Tibial artery (tissue), 4 donors: ENCODE measurements around the gene CRYM.

Experiments used
- DNase-seq, 2 donors: peaks; one replicate each; pipeline ENCODE4 v3.0.0-alpha.2; 2019
- H3K27ac ChIP-seq, 2 donors: fragments of 200-600 bp; sonication (generic) in 1 of 2; 1 replicate in 1 of 2; 2 replicates in 1 of 2; pipeline ENCODE4 v1.5.1; 2018 to 2019; ENCODE audit warnings: mild to moderate bottlenecking in 1 of 2
- H3K27me3 ChIP-seq, 2 donors: fragments of 200-600 bp; sonication (generic) in 1 of 2; one replicate each; pipeline versions ENCODE4 v1.5.1 to v1.6.0; 2016 to 2019
- H3K36me3 ChIP-seq, 3 donors: fragments of 200-600 bp; sonication (generic) in 2 of 3; one replicate each; pipeline ENCODE4 v1.5.1; 2016 to 2019; ENCODE audit warnings: mild to moderate bottlenecking in 2 of 3
- H3K4me1 ChIP-seq, 4 donors: fragments of 200-600 bp; sonication (generic) in 2 of 4; 1 replicate in 3 of 4; 2 replicates in 1 of 4; pipeline ENCODE4 v1.5.1; 2016 to 2019
- H3K4me3 ChIP-seq, 2 donors: fragments of 200-600 bp; sonication (generic) in 1 of 2; 1 replicate in 1 of 2; 2 replicates in 1 of 2; pipeline ENCODE4 v1.5.1; 2018 to 2019; ENCODE audit warnings: mild to moderate bottlenecking in 2 of 2
- H3K9me3 ChIP-seq, 3 donors: fragments of 200-600 bp; sonication (generic) in 1 of 3; one replicate each; pipeline ENCODE4 v1.5.1; 2016 to 2019
- CTCF ChIP-seq, 2 experiments: fragments of 200-600 bp in 1 of 2; fragments of 450-650 bp in 1 of 2; IDR thresholded peaks; one replicate each; pipeline ENCODE4 v1.5.1; 2017 to 2019; ENCODE audit warnings: antibody characterized with exemption in 2 of 2, mild to moderate bottlenecking in 1 of 2, moderate library complexity in 1 of 2
- intact Hi-C: fragments of 100-400 bp; cut with DNase I; formaldehyde crosslinking; loops from one replicate; pipeline ENCODE4 v1.15.0; 2023; ENCODE audit warnings: low total_unique reads

CRYM gene

GRCh38 chr16:21233521-21234150 is 44.5 kb downstream of the CRYM start, which contains the start of gene ANKS4B:
TSS of gene ANKS4B (plus strand) at chr16:21233699. CDS start at chr16:21233738, 39 bp downstream.
- Histone ChIP-seq H3K4me1 (no peaks in the 10 kb centered on the region), H3K27me3 (peaks cover 0 to 6% of the 10 kb centered on the region in 2 donors), H3K27ac (no peak within 1 kb of the TSS), H3K4me3 (no peak within 1 kb of the TSS), H3K36me3 (no peaks in the 10 kb centered on the region), H3K9me3 (no peaks in the 10 kb centered on the region)
- DNase-seq = no peak
- intact Hi-C loops = no loop called here
- no peak for TF ChIP-seq CTCF (IDR thresholded peaks at IDR 0.05)

- Histone ChIP-seq H3K27ac (no peak overlapping the region), H3K4me3 (no peak overlapping the region), H3K4me1 (no peaks in the 10 kb centered on the region), H3K27me3 (peaks cover 0 to 7% of the 10 kb centered on the region in 2 donors), H3K36me3 (no peaks in the 10 kb centered on the region), H3K9me3 (no peaks in the 10 kb centered on the region)
- intact Hi-C loops = no loop called here
- no peak for DNase-seq
- TF ChIP-seq CTCF (IDR thresholded peaks at IDR 0.05) = no peak
Observed at GRCh38 chr16:21233045-21233520, 45.0 kb downstream of the CRYM start.

GRCh38 chr16:21228361-21228872 is 49.7 kb downstream of the CRYM start:
- peaks cover 0 to 14% of the 10 kb centered on the region in 2 donors for H3K27me3 ChIP-seq
- TF ChIP-seq CTCF (IDR thresholded peaks at IDR 0.05) = no peak
- no peak for DNase-seq
- no peaks in the 10 kb centered on the region for H3K9me3 ChIP-seq
- H3K4me1 ChIP-seq = no peaks in the 10 kb centered on the region
- no peaks in the 10 kb centered on the region for H3K36me3 ChIP-seq
- intact Hi-C loops = no loop called here
- no peak overlapping the region for H3K4me3 ChIP-seq
- H3K27ac ChIP-seq = no peak overlapping the region

DNA sequence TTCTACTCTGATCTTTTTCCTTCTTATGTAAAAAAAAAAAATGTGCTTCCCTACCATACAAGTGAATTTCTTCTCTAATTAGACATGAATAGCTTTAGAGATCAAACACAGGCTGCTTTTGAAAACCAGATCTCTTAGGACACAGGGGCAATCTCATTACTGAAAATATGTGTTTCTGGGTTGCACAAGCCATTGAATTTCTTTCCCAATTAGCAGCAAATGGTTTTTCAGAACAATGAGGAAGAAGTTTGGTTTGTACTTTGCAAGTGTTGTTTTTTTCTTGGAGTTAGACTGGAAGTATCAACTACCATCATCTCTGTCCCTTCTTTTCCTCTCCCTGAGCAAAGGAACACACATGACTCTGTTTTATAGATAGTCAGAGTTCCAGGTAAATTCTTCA is 50.2 kb downstream of the CRYM start:
- no peaks in the 10 kb centered on the region for H3K9me3 ChIP-seq
- intact Hi-C loops = no loop called here
- H3K27me3 ChIP-seq = peaks cover 0 to 14% of the 10 kb centered on the region in 2 donors
- no peak overlapping the region for H3K4me3 ChIP-seq
- no peak overlapping the region for H3K27ac ChIP-seq
- H3K36me3 ChIP-seq = no peaks in the 10 kb centered on the region
- no peak for DNase-seq
- H3K4me1 ChIP-seq = no peaks in the 10 kb centered on the region
- no peak for TF ChIP-seq CTCF (IDR thresholded peaks at IDR 0.05)

DNA sequence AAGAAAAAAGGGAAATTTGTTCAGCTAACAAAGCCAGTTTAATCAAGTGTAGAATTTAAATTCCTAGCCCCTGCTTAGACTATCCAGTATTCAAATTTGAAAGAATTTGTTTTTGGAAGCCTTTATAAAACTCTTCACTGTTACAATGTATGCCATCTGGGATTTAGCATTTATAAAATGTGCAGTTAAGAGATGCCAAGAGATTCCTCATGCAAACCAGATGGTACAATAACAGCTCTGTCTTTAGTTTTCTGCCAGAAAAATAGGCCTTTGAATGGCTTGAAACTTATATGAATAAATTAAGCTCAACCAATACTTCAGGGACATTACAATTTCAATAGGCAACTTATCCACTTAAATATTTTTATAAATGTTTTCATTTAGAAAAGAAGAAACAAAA is 51.3 kb downstream of the CRYM start:
- DNase-seq = no peak
- H3K4me1 ChIP-seq = no peaks in the 10 kb centered on the region
- intact Hi-C loops = no loop called here
- peaks cover 0 to 15% of the 10 kb centered on the region in 2 donors for H3K27me3 ChIP-seq
- no peak for TF ChIP-seq CTCF (IDR thresholded peaks at IDR 0.05)
- H3K36me3 ChIP-seq = no peaks in the 10 kb centered on the region
- no peak overlapping the region for H3K4me3 ChIP-seq
- H3K9me3 ChIP-seq = no peaks in the 10 kb centered on the region
- no peak overlapping the region for H3K27ac ChIP-seq
